Stromal cell of bone marrow (primary cell): ENCODE measurements around the gene SLC2A9.
A peak's percentile ranks its signal among the peaks of the same experiment; 100 is the strongest.

Source experiments
- DNase-seq: peaks from one replicate; pipeline ENCODE4 v3.0.0-alpha.2; 2012; ENCODE audit warnings: low read depth

Gene SLC2A9

GRCh38 chr4:10019521-10020051 lies 1.7 kb downstream of the SLC2A9 start:
- DNase-seq: no peak

- peak; percentile 79 for DNase-seq
These were observed 2.4 kb downstream of the SLC2A9 start for GRCh38 chr4:10018818-10019461.

GRCh38 chr4:10017037-10017893 lies 4.0 kb downstream of the SLC2A9 start:
- DNase-seq: no peak

GRCh38 chr4:10016169-10016568 lies 5.1 kb downstream of the SLC2A9 start:
- no peak for DNase-seq

- no peak for DNase-seq
These were observed 6.0 kb downstream of the SLC2A9 start for GRCh38 chr4:10015140-10015753.

GRCh38 chr4:10013722-10014121 lies 7.6 kb downstream of the SLC2A9 start:
- DNase-seq: no peak

GRCh38 chr4:10011885-10012284 lies 9.4 kb downstream of the SLC2A9 start:
- no peak for DNase-seq

GRCh38 chr4:10011277-10011676 lies 10.0 kb downstream of the SLC2A9 start:
- DNase-seq: no peak

- DNase-seq: no peak
These were observed 11.3 kb downstream of the SLC2A9 start for GRCh38 chr4:10009861-10010500.

- DNase-seq: no peak
These were observed 12.7 kb downstream of the SLC2A9 start for GRCh38 chr4:10008609-10009005.

- DNase-seq: no peak
These were observed 13.3 kb downstream of the SLC2A9 start for GRCh38 chr4:10007793-10008608.

- no peak for DNase-seq
These were observed 13.9 kb downstream of the SLC2A9 start for GRCh38 chr4:10007436-10007740.

GRCh38 chr4:10006601-10007435 lies 14.5 kb downstream of the SLC2A9 start:
- peak; percentile 36 for DNase-seq

GRCh38 chr4:10006231-10006600 lies 15.1 kb downstream of the SLC2A9 start:
- peak; percentile 81 for DNase-seq

GRCh38 chr4:10005632-10006031 lies 15.7 kb downstream of the SLC2A9 start:
- no peak for DNase-seq

- no peak for DNase-seq
These were observed 17.6 kb downstream of the SLC2A9 start for GRCh38 chr4:10003666-10004065.

- DNase-seq: no peak
These were observed 19.0 kb downstream of the SLC2A9 start for GRCh38 chr4:10002278-10002677.

GRCh38 chr4:10001757-10002156 lies 19.5 kb downstream of the SLC2A9 start:
- DNase-seq: no peak

GRCh38 chr4:9999956-10000561 lies 21.2 kb downstream of the SLC2A9 start:
- no peak for DNase-seq

GRCh38 chr4:9997886-9998285 lies 23.4 kb downstream of the SLC2A9 start:
- no peak for DNase-seq
